ENCODE results near the gene FOXO3.

Gene FOXO3

GRCh38 chr6:108576709-108577108, 16.0 kb downstream of the FOXO3 start:
- no peak overlapping the region for H3K4me3 ChIP-seq (ENCODE audit: low read depth, low read length)
- TF ChIP-seq CTCF (IDR thresholded peaks at IDR 0.05; ENCODE audit: low read depth, low read length), result no peak
- H3K27me3 ChIP-seq (ENCODE audit: insufficient read depth, low read depth, severe bottlenecking), result no peaks in the 10 kb centered on the region
- no peak for DNase-seq
- H3K9me3 ChIP-seq (ENCODE audit: severe bottlenecking), result no peaks in the 10 kb centered on the region
- H3K36me3 ChIP-seq, result 0 out of 2 replicates have a peak, but pooled peaks cover 2% of the 10 kb centered on the region
- no peak overlapping the region for H3K27ac ChIP-seq

- Histone ChIP-seq H3K9me3 (ENCODE audit: severe bottlenecking) (no peaks in the 10 kb centered on the region), H3K36me3 (0 out of 2 replicates have a peak, but pooled peaks cover 2% of the 10 kb centered on the region), H3K27ac (no peak overlapping the region), H3K27me3 (ENCODE audit: insufficient read depth, low read depth, severe bottlenecking) (no peaks in the 10 kb centered on the region), H3K4me3 (ENCODE audit: low read depth, low read length) (no peak overlapping the region)
- no peak for DNase-seq
- no peak for TF ChIP-seq CTCF (IDR thresholded peaks at IDR 0.05; ENCODE audit: low read depth, low read length)
Measured at GRCh38 chr6:108578166-108578565, 17.4 kb downstream of the FOXO3 start.

GRCh38 chr6:108578595-108579327, 18.0 kb downstream of the FOXO3 start:
- Histone ChIP-seq H3K9me3 (ENCODE audit: severe bottlenecking) (no peaks in the 10 kb centered on the region), H3K27ac (no peak overlapping the region), H3K27me3 (ENCODE audit: insufficient read depth, low read depth, severe bottlenecking) (no peaks in the 10 kb centered on the region), H3K36me3 (0 out of 2 replicates have a peak, but pooled peaks cover 2% of the 10 kb centered on the region), H3K4me3 (ENCODE audit: low read depth, low read length) (no peak overlapping the region)
- DNase-seq, result no peak
- TF ChIP-seq CTCF (IDR thresholded peaks at IDR 0.05; ENCODE audit: low read depth, low read length), result no peak

- H3K36me3 ChIP-seq, result 0 out of 2 replicates have a peak, but pooled peaks cover 2% of the 10 kb centered on the region
- no peaks in the 10 kb centered on the region for H3K9me3 ChIP-seq (ENCODE audit: severe bottlenecking)
- H3K4me3 ChIP-seq (ENCODE audit: low read depth, low read length), result no peak overlapping the region
Measured at GRCh38 chr6:108579328-108579721, 18.6 kb downstream of the FOXO3 start.

GRCh38 chr6:108580646-108581045, 19.9 kb downstream of the FOXO3 start:
- Histone ChIP-seq H3K27ac (no peak overlapping the region), H3K36me3 (0 out of 2 replicates have a peak, but pooled peaks cover 2% of the 10 kb centered on the region), H3K4me3 (ENCODE audit: low read depth, low read length) (no peak overlapping the region), H3K27me3 (ENCODE audit: insufficient read depth, low read depth, severe bottlenecking) (no peaks in the 10 kb centered on the region), H3K9me3 (ENCODE audit: severe bottlenecking) (no peaks in the 10 kb centered on the region)
- no peak for TF ChIP-seq CTCF (IDR thresholded peaks at IDR 0.05; ENCODE audit: low read depth, low read length)
- DNase-seq, result no peak

More at GRCh38 chr6:108579328-108579721, 18.6 kb downstream of the FOXO3 start:
- TF ChIP-seq CTCF (IDR thresholded peaks at IDR 0.05; ENCODE audit: low read depth, low read length), result no peak
- DNase-seq, result no peak
- Histone ChIP-seq H3K27ac (no peak overlapping the region), H3K27me3 (ENCODE audit: insufficient read depth, low read depth, severe bottlenecking) (no peaks in the 10 kb centered on the region)
